ENCODE measurements around the gene MTG2.

DNA sequence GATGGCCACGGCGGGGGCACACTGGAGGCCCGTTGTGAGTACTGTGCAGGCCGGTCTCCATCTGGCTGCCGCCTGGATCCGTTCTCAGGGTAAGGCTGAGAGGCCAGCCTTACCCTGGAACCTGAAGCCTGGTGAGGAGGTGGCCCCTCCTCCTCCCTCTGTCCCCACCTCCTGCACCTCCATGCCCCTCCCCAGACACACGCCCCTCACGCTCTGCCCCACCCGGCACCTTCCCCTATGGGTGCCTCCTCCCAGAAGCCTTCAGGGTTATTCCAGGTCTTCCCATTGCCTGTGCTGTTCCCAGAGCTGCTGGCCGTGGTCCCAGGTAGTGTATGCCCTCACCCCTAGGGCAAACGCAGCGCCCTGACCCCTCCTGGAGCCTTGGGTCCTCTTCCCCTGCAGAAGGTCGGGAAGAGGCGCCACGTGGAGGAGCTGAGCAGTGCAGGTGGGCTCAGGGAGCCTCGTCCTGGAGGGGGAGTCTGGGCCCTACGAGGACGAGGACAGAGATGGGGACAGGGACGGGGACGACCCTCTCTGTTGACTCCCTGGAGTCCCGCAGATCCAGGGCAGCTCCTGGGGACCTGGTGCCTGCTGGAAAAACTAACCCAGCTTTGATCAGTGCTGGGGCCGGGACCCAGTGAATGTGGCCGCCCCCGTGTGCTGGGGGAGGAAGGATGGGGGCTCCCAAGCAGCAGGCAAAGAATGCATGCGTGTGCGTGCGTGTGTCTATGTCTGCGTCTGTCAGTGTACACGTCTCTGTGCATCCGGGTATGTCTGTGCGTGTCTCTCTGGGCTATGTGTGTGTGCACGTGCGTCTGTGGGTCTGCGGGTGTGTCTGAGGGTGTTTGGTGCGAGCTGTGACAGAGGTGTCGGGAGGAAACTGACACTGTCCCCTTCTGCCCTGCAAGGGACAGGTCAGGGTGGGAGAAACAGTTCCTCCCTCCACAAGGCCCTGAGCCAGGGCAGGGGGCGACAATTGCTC, 45.4 kb downstream of the MTG2 start:
- peak in 4 of 7 experiments; percentile 20 to 37 (median 26) for TF ChIP-seq CTCF (IDR thresholded peaks at IDR 0.05)
- TF ChIP-seq POLR2A (IDR thresholded peaks at IDR 0.05) = peak; percentile 48 to 72 (median 57)
